Liver (tissue), 3 donors: ENCODE measurements around the gene RFT1.

Source experiments
- CTCF ChIP-seq: fragments of 150-350 bp; IDR thresholded peaks from 2 replicates; pipeline ENCODE4 v1.5.1; 2017; ENCODE audit warnings: improper control_type of control experiment, low read depth, low read length; ENCODE audit not compliant: missing input control
- EGR1 ChIP-seq, 2 donors: IDR thresholded peaks; 2 replicates each; pipeline ENCODE4 v1.6.1; 2016 to 2018; ENCODE audit warnings: antibody characterized with exemption in 2 of 2, low read depth in 2 of 2
- GABPA ChIP-seq, 2 donors: IDR thresholded peaks in 1 of 2; conservative IDR thresholded peaks in 1 of 2; 2 replicates each; pipeline ENCODE4 v1.6.1; 2016; ENCODE audit warnings: antibody characterized with exemption in 2 of 2, mild to moderate bottlenecking in 1 of 2, moderate library complexity in 1 of 2
- RAD21 ChIP-seq, 2 donors: IDR thresholded peaks; 2 replicates each; pipeline ENCODE4 v1.6.1; 2016; ENCODE audit warnings: antibody characterized with exemption in 2 of 2, mild to moderate bottlenecking in 2 of 2
- SP1 ChIP-seq: IDR thresholded peaks from 2 replicates; pipeline ENCODE4 v1.6.1; 2018; ENCODE audit warnings: antibody characterized with exemption, mild to moderate bottlenecking
- TAF1 ChIP-seq: conservative IDR thresholded peaks from 2 replicates; pipeline ENCODE4 v1.6.1; 2016; ENCODE audit warnings: antibody characterized with exemption, mild to moderate bottlenecking
- YY1 ChIP-seq: IDR thresholded peaks from 2 replicates; pipeline ENCODE4 v1.6.1; 2016; ENCODE audit warnings: antibody characterized with exemption, mild to moderate bottlenecking
- ZBTB33 ChIP-seq: IDR thresholded peaks from 2 replicates; pipeline ENCODE4 v1.6.1; 2016; ENCODE audit warnings: antibody characterized with exemption
- TF ChIP-seq, protein P1 (sequence below): IDR thresholded peaks from 2 replicates; pipeline ENCODE4 v1.6.1; 2016; ENCODE audit warnings: antibody characterized with exemption, mild to moderate bottlenecking
- TF ChIP-seq, protein P2 (sequence below): IDR thresholded peaks from 2 replicates; pipeline ENCODE4 v1.6.1; 2016; ENCODE audit warnings: antibody characterized with exemption
- donor health status: healthy.
- donor health status: healthy.

GRCh38 chr3:53109891-53110771 is 20.1 kb downstream of the RFT1 start:
- TF ChIP-seq YY1 (no peak), TAF1 (no peak), CTCF (peak; percentile 33), RAD21 (IDR thresholded peaks at IDR 0.05) (peak; percentile 58 to 84), ZBTB33 (no peak), SP1 (no peak), GABPA (IDR thresholded peaks at IDR 0.05 in 1 of 2, conservative IDR thresholded peaks at IDR 0.05 in 1 of 2) (no peak), EGR1 (IDR thresholded peaks at IDR 0.05; ENCODE audit: low read depth in 2 of 2) (no peak)
- TF ChIP-seq, protein P1, sequence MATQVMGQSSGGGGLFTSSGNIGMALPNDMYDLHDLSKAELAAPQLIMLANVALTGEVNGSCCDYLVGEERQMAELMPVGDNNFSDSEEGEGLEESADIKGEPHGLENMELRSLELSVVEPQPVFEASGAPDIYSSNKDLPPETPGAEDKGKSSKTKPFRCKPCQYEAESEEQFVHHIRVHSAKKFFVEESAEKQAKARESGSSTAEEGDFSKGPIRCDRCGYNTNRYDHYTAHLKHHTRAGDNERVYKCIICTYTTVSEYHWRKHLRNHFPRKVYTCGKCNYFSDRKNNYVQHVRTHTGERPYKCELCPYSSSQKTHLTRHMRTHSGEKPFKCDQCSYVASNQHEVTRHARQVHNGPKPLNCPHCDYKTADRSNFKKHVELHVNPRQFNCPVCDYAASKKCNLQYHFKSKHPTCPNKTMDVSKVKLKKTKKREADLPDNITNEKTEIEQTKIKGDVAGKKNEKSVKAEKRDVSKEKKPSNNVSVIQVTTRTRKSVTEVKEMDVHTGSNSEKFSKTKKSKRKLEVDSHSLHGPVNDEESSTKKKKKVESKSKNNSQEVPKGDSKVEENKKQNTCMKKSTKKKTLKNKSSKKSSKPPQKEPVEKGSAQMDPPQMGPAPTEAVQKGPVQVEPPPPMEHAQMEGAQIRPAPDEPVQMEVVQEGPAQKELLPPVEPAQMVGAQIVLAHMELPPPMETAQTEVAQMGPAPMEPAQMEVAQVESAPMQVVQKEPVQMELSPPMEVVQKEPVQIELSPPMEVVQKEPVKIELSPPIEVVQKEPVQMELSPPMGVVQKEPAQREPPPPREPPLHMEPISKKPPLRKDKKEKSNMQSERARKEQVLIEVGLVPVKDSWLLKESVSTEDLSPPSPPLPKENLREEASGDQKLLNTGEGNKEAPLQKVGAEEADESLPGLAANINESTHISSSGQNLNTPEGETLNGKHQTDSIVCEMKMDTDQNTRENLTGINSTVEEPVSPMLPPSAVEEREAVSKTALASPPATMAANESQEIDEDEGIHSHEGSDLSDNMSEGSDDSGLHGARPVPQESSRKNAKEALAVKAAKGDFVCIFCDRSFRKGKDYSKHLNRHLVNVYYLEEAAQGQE = no peak
- TF ChIP-seq, protein P2, sequence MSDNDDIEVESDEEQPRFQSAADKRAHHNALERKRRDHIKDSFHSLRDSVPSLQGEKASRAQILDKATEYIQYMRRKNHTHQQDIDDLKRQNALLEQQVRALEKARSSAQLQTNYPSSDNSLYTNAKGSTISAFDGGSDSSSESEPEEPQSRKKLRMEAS = no peak
